A204.1 (cell line): Measurements from ENCODE around the gene TMEM74B.

ENCODE experiments used
- FAIRE-seq: peaks from 2 replicates; lab custom pipeline; 2012; peaks lifted over from hg19 to GRCh38; lab: Jason Lieb, UNC

TMEM74B gene

GRCh38 chr20:1205802-1206201 is 21.0 kb upstream of the TMEM74B start:
- FAIRE-seq: no peak

GRCh38 chr20:1204576-1204975 is 19.8 kb upstream of the TMEM74B start:
- no peak for FAIRE-seq

- FAIRE-seq: no peak
Observed at GRCh38 chr20:1204113-1204512, 19.3 kb upstream of the TMEM74B start.

GRCh38 chr20:1203630-1204029 is 18.8 kb upstream of the TMEM74B start:
- FAIRE-seq: no peak

DNA sequence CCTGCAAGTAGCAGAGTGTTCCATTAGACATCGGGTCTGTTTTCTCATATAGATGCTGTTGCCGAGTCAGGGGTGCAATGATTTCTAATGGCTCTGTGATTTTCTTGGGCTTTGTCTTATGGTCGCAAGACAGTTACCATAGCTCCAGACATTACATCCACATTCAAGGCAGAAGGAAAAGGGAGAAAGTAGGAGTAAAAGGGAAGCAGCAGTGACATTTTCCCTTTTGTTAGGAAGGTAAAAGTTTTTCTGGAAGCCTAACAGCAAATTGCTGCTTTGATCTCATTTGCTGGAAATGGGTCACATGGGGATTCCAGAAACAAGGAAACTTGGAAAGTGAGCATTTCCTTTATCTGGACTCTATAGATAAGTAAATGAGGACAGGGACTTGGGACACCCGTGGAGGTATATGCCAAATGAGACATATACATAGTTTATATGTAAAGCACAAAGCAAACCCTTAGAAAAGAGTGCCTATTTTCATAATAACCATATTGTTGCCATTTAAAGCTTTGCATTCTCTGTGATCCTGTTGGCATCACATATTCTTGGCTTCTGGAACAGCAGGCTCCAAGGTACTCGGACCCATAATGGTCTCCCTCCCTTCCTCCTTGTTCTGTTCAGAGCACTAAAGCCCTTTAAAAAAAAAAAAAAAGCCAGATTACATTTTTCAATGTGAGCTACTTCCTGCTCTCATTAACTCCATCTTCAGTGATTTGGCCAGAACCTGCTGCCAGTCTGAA is 18.2 kb upstream of the TMEM74B start, which contains the start of gene C20orf202:
Gene C20orf202, plus strand, starts transcription at position 693 of the 743 bp plus-strand sequence. CDS start 132 bp downstream, outside the sequence.
- FAIRE-seq: no peak

- no peak for FAIRE-seq
Observed at GRCh38 chr20:1199964-1200363, 15.2 kb upstream of the TMEM74B start.

GRCh38 chr20:1199212-1199873 is 14.6 kb upstream of the TMEM74B start:
- FAIRE-seq: no peak

GRCh38 chr20:1198751-1199150 is 14.0 kb upstream of the TMEM74B start:
- no peak for FAIRE-seq

DNA sequence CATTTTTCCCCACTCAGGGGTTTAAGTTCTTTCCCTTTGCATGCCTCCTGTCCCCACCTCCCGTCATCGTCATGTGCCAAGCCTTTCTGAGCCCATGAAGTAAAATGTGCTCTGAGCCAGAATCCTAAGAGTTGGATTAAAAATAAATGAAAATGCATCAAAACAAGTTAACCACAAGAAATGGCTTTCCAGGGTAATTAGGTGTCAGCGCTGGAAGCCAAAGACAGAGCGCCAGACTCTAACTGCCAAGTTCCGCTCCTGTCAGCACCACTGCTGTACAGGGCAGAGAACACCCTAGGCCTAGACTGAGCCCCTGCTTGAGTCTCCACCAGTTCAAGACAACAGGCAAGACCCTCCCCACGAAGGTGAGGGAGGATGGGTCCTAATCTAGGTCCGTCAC is 13.0 kb upstream of the TMEM74B start:
- no peak for FAIRE-seq

GRCh38 chr20:1196634-1197033 is 11.9 kb upstream of the TMEM74B start:
- FAIRE-seq: no peak

DNA sequence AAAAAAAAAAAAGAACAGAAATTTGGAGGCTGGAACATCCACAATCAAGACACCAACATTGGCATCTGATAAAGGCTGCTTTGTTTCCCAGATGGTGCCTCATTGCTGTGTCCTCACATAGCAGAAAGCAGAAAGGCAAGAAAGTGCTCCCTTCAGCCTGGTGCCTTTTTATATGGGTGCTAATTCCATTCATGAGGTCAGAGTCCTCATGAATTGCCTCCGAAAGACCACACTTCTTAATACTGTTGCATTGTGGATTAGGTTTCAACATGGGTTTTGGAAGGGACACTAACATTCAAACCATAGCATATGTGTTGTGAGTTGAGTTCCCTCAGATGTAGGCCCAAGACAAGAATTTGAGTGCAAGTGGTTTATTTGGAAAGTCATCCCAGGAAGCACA is 10.4 kb upstream of the TMEM74B start:
- no peak for FAIRE-seq

DNA sequence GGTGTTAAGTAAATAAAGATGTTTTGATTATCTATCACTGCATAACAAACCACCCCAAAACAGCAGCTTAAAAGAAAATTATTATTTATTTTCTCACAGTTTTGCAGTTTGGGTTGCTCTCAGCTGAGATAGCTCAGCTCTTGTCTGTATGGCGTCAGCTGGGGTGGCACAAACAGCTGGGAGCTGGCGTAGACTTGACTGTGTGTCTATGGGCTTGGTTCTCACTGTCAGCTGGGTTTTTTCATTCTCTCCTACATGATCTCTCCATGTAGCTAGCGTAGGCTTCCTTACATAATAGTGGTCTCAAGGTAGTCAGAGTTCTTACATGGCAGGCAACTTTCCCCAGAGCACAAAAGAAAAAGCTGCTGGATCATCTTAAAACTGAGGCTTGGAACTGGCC is 6.5 kb upstream of the TMEM74B start:
- no peak for FAIRE-seq

GRCh38 chr20:1190847-1191246 is 6.1 kb upstream of the TMEM74B start:
- no peak for FAIRE-seq

DNA sequence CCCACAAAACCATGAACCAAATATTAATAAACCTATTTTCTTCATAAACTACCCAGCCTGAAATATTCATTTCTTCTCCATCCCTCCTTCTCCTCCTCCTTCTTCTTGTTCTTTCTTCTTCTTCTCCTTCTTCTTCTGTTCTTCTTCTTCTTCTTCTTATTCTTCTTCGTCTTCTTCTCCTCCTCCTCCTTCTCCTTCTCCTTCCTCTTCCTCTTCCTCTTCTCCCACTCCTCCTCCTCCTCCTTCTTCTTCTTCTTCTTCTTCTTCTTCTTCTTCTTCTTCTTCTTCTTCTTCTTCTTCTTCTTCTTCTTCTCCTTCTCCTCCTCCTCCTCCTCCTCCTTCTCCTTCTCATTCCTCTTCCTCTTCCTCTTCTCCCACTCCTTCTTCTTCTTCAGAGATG is 5.0 kb upstream of the TMEM74B start:
- no peak for FAIRE-seq

DNA sequence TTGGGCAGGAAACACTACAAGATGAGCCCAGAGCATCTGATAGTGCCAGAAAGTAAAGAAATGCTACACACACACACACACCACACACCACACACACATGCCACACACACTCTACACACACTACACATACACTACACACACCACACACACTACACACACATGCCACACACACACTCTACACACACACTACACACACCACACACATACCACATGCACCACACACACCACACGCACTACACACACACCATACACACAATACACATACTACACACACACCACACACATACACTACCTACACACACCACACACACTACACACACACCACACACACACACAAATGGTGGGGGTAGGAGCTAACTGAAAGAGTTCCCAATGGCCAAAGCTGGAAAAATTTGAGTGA is 3.6 kb upstream of the TMEM74B start:
- no peak for FAIRE-seq

- no peak for FAIRE-seq
Observed at GRCh38 chr20:1187605-1188171, 2.9 kb upstream of the TMEM74B start.

- no peak for FAIRE-seq
Observed at GRCh38 chr20:1186367-1186991, 1.7 kb upstream of the TMEM74B start.

DNA sequence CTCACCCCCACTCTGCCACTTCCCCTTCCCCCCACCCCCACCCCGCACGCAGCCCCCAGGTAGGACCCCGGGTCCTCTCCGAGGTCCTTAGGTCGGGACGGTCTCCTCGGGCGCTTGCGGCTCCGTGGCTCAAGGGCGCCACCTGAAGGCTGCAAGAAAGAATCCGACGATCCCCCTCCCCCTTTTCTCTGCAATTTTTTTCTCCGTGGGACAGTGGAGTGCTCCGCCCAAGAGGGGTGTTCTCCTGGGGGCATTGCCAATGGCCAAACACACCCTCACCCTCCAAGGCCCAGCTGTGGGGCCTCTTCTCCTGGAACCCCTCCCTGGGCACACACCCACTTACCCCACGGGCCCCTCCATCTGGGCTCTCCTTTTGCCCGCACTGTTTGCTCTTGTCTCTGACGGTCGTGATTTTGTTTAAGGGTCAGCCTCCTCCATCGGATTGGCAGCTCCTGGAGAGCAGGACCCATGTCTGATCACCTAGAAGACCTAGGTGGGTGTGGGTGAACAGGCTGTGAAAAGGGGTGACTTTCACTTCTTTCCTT is 1.1 kb upstream of the TMEM74B start:
- FAIRE-seq: no peak

DNA sequence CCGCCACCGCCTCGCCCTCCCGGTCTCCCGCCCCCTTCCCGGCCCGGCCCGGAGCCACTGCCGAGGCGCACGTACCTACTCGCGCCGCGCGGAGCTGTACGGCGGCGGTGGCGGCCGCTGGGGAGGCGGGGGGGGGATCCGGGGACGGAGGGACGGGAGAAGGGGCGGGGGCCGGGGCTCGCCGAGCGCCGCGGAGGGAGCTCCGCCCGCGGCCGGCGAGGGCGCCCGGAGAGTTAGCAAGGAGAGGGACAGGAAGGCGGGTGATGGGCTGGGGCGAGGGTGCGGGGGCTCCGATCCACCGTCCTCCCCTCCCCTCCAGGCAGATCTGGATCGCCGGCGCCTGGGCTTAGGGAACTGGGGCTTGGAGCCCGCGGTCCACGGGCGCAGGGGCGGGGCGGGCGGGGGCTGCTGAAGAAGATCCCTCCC is 548 bp upstream of the TMEM74B start:
- FAIRE-seq: no peak

- no peak for FAIRE-seq
Observed at GRCh38 chr20:1184260-1184637, 532 bp downstream of the TMEM74B start.

DNA sequence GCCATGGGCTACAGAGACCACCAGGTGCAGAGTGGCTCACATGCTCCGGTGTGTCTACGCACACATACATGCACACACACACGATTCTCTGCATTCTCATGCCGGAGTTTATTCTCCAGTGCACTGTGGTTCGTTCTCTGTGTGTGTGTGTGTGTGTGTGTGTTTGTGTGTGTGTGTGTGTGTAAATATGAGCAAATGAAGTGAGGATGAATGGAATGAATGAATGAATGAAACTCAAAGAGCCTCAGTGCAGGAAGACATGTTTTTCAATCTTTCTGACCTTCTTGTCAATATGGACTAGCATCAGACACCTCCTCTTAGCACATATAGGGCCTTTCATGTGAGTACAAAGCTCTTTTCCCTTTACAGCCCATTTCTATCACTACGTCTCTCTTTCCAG is 1.6 kb downstream of the TMEM74B start:
- no peak for FAIRE-seq

DNA sequence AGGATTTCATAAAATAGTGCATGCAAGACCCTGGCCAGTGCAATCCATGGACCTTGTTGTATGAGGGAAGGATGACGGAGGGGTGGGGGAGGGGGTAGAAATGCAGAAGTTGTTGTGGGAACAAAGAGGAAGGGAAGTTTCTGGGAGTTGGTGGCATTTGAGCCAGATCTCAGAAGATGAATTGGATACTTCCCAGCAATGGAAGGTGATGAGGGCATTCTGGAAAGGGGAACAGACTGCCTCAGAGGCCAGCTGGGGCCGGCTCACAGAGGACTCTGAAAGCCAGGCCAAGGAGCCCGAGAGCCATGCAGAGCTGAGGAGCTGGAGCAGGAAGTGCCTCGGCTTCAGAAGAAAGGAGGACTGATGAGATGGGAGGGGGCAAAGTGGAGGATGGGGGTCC is 2.7 kb downstream of the TMEM74B start:
- no peak for FAIRE-seq

DNA sequence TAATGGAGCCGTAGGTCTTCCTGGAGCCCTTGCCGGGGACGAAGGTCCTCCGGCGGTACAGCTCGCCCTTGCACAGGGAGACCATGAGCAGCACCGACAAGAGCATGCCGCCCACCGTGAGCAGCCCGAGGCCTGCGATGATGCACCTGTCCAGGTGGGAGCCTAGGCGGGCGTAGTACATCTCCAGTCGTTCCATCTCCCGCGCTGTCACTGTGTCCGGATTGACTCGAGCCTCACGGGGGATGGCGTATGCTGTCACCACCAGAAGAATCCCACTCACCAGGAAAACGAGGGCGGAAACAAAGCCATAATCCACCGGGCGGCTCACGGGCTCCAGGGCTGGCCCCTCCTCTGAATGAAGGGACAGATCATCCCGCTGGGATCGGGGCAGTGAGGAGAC is 3.8 kb downstream of the TMEM74B start:
- FAIRE-seq: no peak
